ENCODE data around the gene STK32B.

The STK32B gene

GRCh38 chr4:5500165-5500564 lies 448.9 kb downstream of the STK32B start:
- H3K9me2 ChIP-seq (replicated peaks; ENCODE audit: low read depth, low read length) = no peaks in the 10 kb centered on the region
- TF ChIP-seq CTCF (conservative IDR thresholded peaks at IDR 0.05; ENCODE audit: low read length) = no peak
- no peak for TF ChIP-seq EZH2phosphoT487 (IDR thresholded peaks at IDR 0.05; ENCODE audit: borderline replicate concordance)
- H3K4me2 ChIP-seq (ENCODE audit: low read depth, low read length, poor library complexity, severe bottlenecking) = no peak overlapping the region
- no peaks in the 10 kb centered on the region for H3K36me3 ChIP-seq (ENCODE audit: insufficient read depth, low read length)
- peaks cover 5% of the 10 kb centered on the region; the same call in 1 of the 2 replicates for H3K9me3 ChIP-seq (ENCODE audit: insufficient read depth, low read depth, low read length)
- no peaks in the 10 kb centered on the region for H3K79me2 ChIP-seq (ENCODE audit: insufficient read depth, low read length)
- no peak overlapping the region for H3K9ac ChIP-seq (ENCODE audit: low read depth, low read length, poor library complexity, severe bottlenecking)
- no peak overlapping the region for H3K4me3 ChIP-seq (ENCODE audit: low read length, poor library complexity, severe bottlenecking)
- H3K4me1 ChIP-seq (ENCODE audit: insufficient read depth, low read length, poor library complexity, severe bottlenecking) = no peaks in the 10 kb centered on the region
- H3F3A ChIP-seq (ENCODE audit: low read depth) = no peaks in the 10 kb centered on the region
- no peaks in the 10 kb centered on the region for H4K20me1 ChIP-seq (ENCODE audit: insufficient read depth, low read length, poor library complexity, severe bottlenecking)
- no peaks in the 10 kb centered on the region for H3K27me3 ChIP-seq (ENCODE audit: insufficient read depth, low read length, poor library complexity, severe bottlenecking)
- no peak overlapping the region for H2AFZ ChIP-seq (ENCODE audit: low read length)

- Histone ChIP-seq H3K9me3 (ENCODE audit: insufficient read depth, low read depth, low read length) (no peaks in the 10 kb centered on the region; the same call in 1 of the 2 replicates), H2AFZ (ENCODE audit: low read length) (no peak overlapping the region), H3K79me2 (ENCODE audit: insufficient read depth, low read length) (no peaks in the 10 kb centered on the region), H3K4me2 (ENCODE audit: low read depth, low read length, poor library complexity, severe bottlenecking) (no peak overlapping the region), H3K36me3 (ENCODE audit: insufficient read depth, low read length) (no peaks in the 10 kb centered on the region), H4K20me1 (ENCODE audit: insufficient read depth, low read length, poor library complexity, severe bottlenecking) (no peaks in the 10 kb centered on the region), H3K27me3 (ENCODE audit: insufficient read depth, low read length, poor library complexity, severe bottlenecking) (no peaks in the 10 kb centered on the region), H3K9me2 (replicated peaks; ENCODE audit: low read depth, low read length) (no peaks in the 10 kb centered on the region), H3K4me1 (ENCODE audit: insufficient read depth, low read length, poor library complexity, severe bottlenecking) (no peaks in the 10 kb centered on the region), H3F3A (ENCODE audit: low read depth) (no peaks in the 10 kb centered on the region), H3K9ac (ENCODE audit: low read depth, low read length, poor library complexity, severe bottlenecking) (no peak overlapping the region), H3K4me3 (ENCODE audit: low read length, poor library complexity, severe bottlenecking) (no peak overlapping the region)
- TF ChIP-seq EZH2phosphoT487 (IDR thresholded peaks at IDR 0.05; ENCODE audit: borderline replicate concordance) (no peak), CTCF (conservative IDR thresholded peaks at IDR 0.05; ENCODE audit: low read length) (no peak)
These were observed 452.2 kb downstream of the STK32B start for GRCh38 chr4:5503336-5503936.

GRCh38 chr4:5504486-5504885 lies 453.2 kb downstream of the STK32B start:
- Histone ChIP-seq H3K9ac (ENCODE audit: low read depth, low read length, poor library complexity, severe bottlenecking) (no peak overlapping the region), H3K36me3 (ENCODE audit: insufficient read depth, low read length) (no peaks in the 10 kb centered on the region), H3K4me3 (ENCODE audit: low read length, poor library complexity, severe bottlenecking) (no peak overlapping the region), H3K79me2 (ENCODE audit: insufficient read depth, low read length) (no peaks in the 10 kb centered on the region), H2AFZ (ENCODE audit: low read length) (no peak overlapping the region), H3F3A (ENCODE audit: low read depth) (no peaks in the 10 kb centered on the region), H4K20me1 (ENCODE audit: insufficient read depth, low read length, poor library complexity, severe bottlenecking) (no peaks in the 10 kb centered on the region), H3K4me1 (ENCODE audit: insufficient read depth, low read length, poor library complexity, severe bottlenecking) (no peaks in the 10 kb centered on the region), H3K4me2 (ENCODE audit: low read depth, low read length, poor library complexity, severe bottlenecking) (no peak overlapping the region), H3K9me3 (ENCODE audit: insufficient read depth, low read depth, low read length) (no peaks in the 10 kb centered on the region; the same call in 1 of the 2 replicates), H3K9me2 (replicated peaks; ENCODE audit: low read depth, low read length) (no peaks in the 10 kb centered on the region), H3K27me3 (ENCODE audit: insufficient read depth, low read length, poor library complexity, severe bottlenecking) (no peaks in the 10 kb centered on the region)
- TF ChIP-seq CTCF (conservative IDR thresholded peaks at IDR 0.05; ENCODE audit: low read length) (no peak), EZH2phosphoT487 (IDR thresholded peaks at IDR 0.05; ENCODE audit: borderline replicate concordance) (no peak)

All from Loucy (cell line).